H9 (cell line): Measurements from ENCODE around the gene SLC9A9. TPM values are rescaled to one million over a fixed set of nuclear protein-coding genes. Genes with fewer than 3 reads are reported as not detected.

ENCODE experiments used
- DNase-seq: peaks from one replicate; pipeline ENCODE4 v3.0.0-alpha.2; 2017
- H2AFZ ChIP-seq: one replicate; pipeline ENCODE4 v1.6.1; 2013; ENCODE audit warnings: mild to moderate bottlenecking, low read length, control low read depth, moderate library complexity
- H2AK5ac ChIP-seq: 2 replicates; pipeline ENCODE4 v1.6.1; 2013; ENCODE audit warnings: low read length, control low read depth, mixed read lengths; ENCODE audit not compliant: insufficient read length
- H2BK120ac ChIP-seq: one replicate; pipeline ENCODE4 v1.6.1; 2013; ENCODE audit warnings: low read depth, mild to moderate bottlenecking, low read length, control low read depth, inconsistent platforms; ENCODE audit not compliant: poor library complexity, severe bottlenecking
- H2BK12ac ChIP-seq: 2 replicates; pipeline ENCODE4 v1.6.1; 2013; ENCODE audit warnings: low read length, control low read depth, mixed read lengths, low read depth; ENCODE audit not compliant: insufficient read length
- H2BK15ac ChIP-seq: 2 replicates; pipeline ENCODE4 v1.6.1; 2013; ENCODE audit warnings: low read depth, low read length, control low read depth
- H2BK20ac ChIP-seq: one replicate; pipeline ENCODE4 v1.6.1; 2013; ENCODE audit warnings: low read depth, mild to moderate bottlenecking, low read length, control low read depth, inconsistent platforms; ENCODE audit not compliant: poor library complexity, severe bottlenecking
- H2BK5ac ChIP-seq: 2 replicates; pipeline ENCODE4 v1.6.1; 2013; ENCODE audit warnings: low read length, control low read depth, mixed read lengths; ENCODE audit not compliant: insufficient read length
- H3K14ac ChIP-seq: 2 replicates; pipeline ENCODE4 v1.6.1; 2013; ENCODE audit warnings: low read length, control low read depth; ENCODE audit not compliant: insufficient read depth
- H3K18ac ChIP-seq: 2 replicates; pipeline ENCODE4 v1.6.1; 2013; ENCODE audit warnings: low read depth, mild to moderate bottlenecking, mixed read lengths, low read length, control low read depth; ENCODE audit not compliant: insufficient read length
- H3K23ac ChIP-seq: 2 replicates; pipeline ENCODE4 v1.6.1; 2013; ENCODE audit warnings: low read length, control low read depth, mixed read lengths, low read depth; ENCODE audit not compliant: insufficient read length
- H3K23me2 ChIP-seq: 2 replicates; pipeline ENCODE4 v1.6.1; 2013; ENCODE audit warnings: low read depth, mild to moderate bottlenecking, mixed read lengths, low read length, control low read depth; ENCODE audit not compliant: insufficient read length, poor library complexity, severe bottlenecking
- H3K27ac ChIP-seq: 2 replicates; pipeline ENCODE4 v1.5.1; 2013; ENCODE audit warnings: low read length, control low read depth, mixed read lengths, low read depth; ENCODE audit not compliant: insufficient read length
- H3K27me3 ChIP-seq: 2 replicates; pipeline ENCODE4 v1.6.1; 2013; ENCODE audit warnings: low read length, control low read depth, inconsistent platforms; ENCODE audit not compliant: insufficient read depth
- H3K4ac ChIP-seq: 2 replicates; pipeline ENCODE4 v1.6.1; 2013; ENCODE audit warnings: low read depth, mild to moderate bottlenecking, control low read depth, inconsistent platforms, low read length, moderate library complexity
- H3K4me1 ChIP-seq: 2 replicates; pipeline ENCODE4 v1.6.1; 2013; ENCODE audit warnings: low read length, control low read depth, inconsistent platforms; ENCODE audit not compliant: insufficient read depth
- H3K4me2 ChIP-seq: 2 replicates; pipeline ENCODE4 v1.6.1; 2013; ENCODE audit warnings: low read length, control low read depth, mixed read lengths; ENCODE audit not compliant: insufficient read length, insufficient read depth
- H3K56ac ChIP-seq: 2 replicates; pipeline ENCODE4 v1.6.1; 2013; ENCODE audit warnings: low read depth, mild to moderate bottlenecking, mixed read lengths, low read length, control low read depth; ENCODE audit not compliant: insufficient read length
- H3K79me1 ChIP-seq: 2 replicates; pipeline ENCODE4 v1.6.1; 2013; ENCODE audit warnings: low read depth, mild to moderate bottlenecking, moderate library complexity, low read length, control low read depth, inconsistent platforms; ENCODE audit not compliant: insufficient read depth, poor library complexity, severe bottlenecking
- H3K79me2 ChIP-seq: 2 replicates; pipeline ENCODE4 v1.6.1; 2013; ENCODE audit warnings: low read length, control low read depth, inconsistent platforms; ENCODE audit not compliant: insufficient read depth
- H3K9ac ChIP-seq: 2 replicates; pipeline ENCODE4 v1.6.1; 2013; ENCODE audit warnings: low read length, control low read depth, mixed read lengths; ENCODE audit not compliant: insufficient read length; ENCODE audit errors: extremely low read depth
- H3K9me3 ChIP-seq: one replicate; pipeline ENCODE4 v1.6.1; 2013; ENCODE audit warnings: low read depth, low read length, inconsistent platforms; ENCODE audit not compliant: control insufficient read depth
- H3T11ph ChIP-seq: one replicate; pipeline ENCODE4 v1.6.1; 2013; ENCODE audit warnings: mild to moderate bottlenecking, low read length, control low read depth, inconsistent platforms
- H4K20me1 ChIP-seq: one replicate; pipeline ENCODE4 v1.6.1; 2013; ENCODE audit not compliant: control insufficient read depth, insufficient read length, insufficient read depth
- H4K5ac ChIP-seq: 2 replicates; pipeline ENCODE4 v1.6.1; 2013; ENCODE audit warnings: low read depth, mild to moderate bottlenecking, mixed read lengths, low read length, control low read depth; ENCODE audit not compliant: insufficient read length
- H4K8ac ChIP-seq: replicated peaks from 2 replicates; pipeline ENCODE4 v1.6.1; 2013; ENCODE audit warnings: low read length, control low read depth, mixed read lengths, low read depth; ENCODE audit not compliant: insufficient read length
- H4K91ac ChIP-seq: 2 replicates; pipeline ENCODE4 v1.6.1; 2013; ENCODE audit warnings: low read depth, mild to moderate bottlenecking, moderate library complexity, mixed read lengths, low read length, control low read depth; ENCODE audit not compliant: insufficient read length
- H3K27ac Mint-ChIP-seq, 3 experiments: 2 replicates in 2 of 3; 3 replicates in 1 of 3; pipeline ENCODE4 v1.8.0; 2020 to 2021; ENCODE audit warnings: mixed read lengths in 3 of 3, mild to moderate bottlenecking in 1 of 3, moderate library complexity in 1 of 3
- H3K27me3 Mint-ChIP-seq: 2 replicates; pipeline ENCODE4 v1.8.0; 2021; ENCODE audit warnings: low read depth, mild to moderate bottlenecking, moderate library complexity, mixed read lengths
- H3K36me3 Mint-ChIP-seq, 3 experiments: 2 replicates in 2 of 3; 3 replicates in 1 of 3; pipeline ENCODE4 v1.8.0; 2020 to 2021; ENCODE audit warnings: low read depth in 3 of 3, mixed read lengths in 3 of 3; ENCODE audit not compliant: insufficient read depth in 1 of 3
- H3K4me1 Mint-ChIP-seq, 2 experiments: 2 replicates each; pipeline ENCODE4 v1.8.0; 2020; ENCODE audit warnings: mixed read lengths in 2 of 2
- H3K4me3 Mint-ChIP-seq, 2 experiments: 2 replicates in 1 of 2; 3 replicates in 1 of 2; pipeline ENCODE4 v1.8.0; 2020 to 2021; ENCODE audit warnings: mild to moderate bottlenecking in 2 of 2, mixed read lengths in 2 of 2, moderate library complexity in 1 of 2
- H3K9me3 Mint-ChIP-seq, 2 experiments: 2 replicates in 1 of 2; 3 replicates in 1 of 2; pipeline ENCODE4 v1.8.0; 2020; ENCODE audit warnings: mild to moderate bottlenecking in 2 of 2, mixed read lengths in 2 of 2, moderate library complexity in 1 of 2
- CTCF ChIP-seq: fragments of 200-600 bp; sonication (generic); conservative IDR thresholded peaks from 3 replicates; pipeline ENCODE4 v1.8.0; 2021; ENCODE audit warnings: antibody characterized with exemption, mild to moderate bottlenecking
- WGBS: extraction: QIAGEN DNeasy Blood & Tissue Kit; methylation state at CpG from one replicate; pipeline ENCODE4 v1.1.7; 2013; ENCODE audit warnings: missing lambda C conversion rate, low lambda C conversion rate, mixed read lengths; ENCODE audit not compliant: insufficient read length; ENCODE audit errors: extremely low coverage; 5-methylcytosine and 5-hydroxymethylcytosine counted together
- total RNA-seq: library from RNA; stranded (reverse); gene quantifications from 2 replicates; pipeline ENCODE4 v1.2.1, GENCODE V29; 2021

SLC9A9 gene
- total RNA-seq, 1 experiment from 2014 or later, result 0.35 TPM

DNA sequence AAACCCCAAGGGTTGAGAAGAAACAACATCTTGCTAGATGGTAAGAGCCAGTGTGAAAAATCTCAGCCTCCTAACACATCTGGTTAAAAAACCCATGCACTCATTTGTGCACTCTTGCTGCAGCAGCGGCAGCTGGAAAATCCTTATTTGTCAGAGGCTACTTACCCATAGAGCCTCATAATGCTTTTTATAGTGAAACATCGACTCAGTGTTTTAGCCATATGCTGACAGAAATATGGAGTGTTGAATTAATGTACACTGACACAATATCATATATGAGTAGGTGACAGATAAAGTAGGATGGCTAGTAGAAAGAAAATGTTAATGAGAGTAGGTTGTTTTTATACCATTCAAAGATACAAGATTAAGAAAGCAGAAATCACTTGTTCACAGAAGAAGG, 13.0 kb downstream of the SLC9A9 start:
- Histone ChIP-seq H3K9me3 (no peaks in the 10 kb centered on the region), H3K4me1 (no peaks in the 10 kb centered on the region), H3K4me2 (no peak overlapping the region), H3K79me1 (no peaks in the 10 kb centered on the region), H3K56ac (no peak overlapping the region), H3K14ac (no peak overlapping the region), H4K5ac (no peak overlapping the region), H3K23me2 (no peaks in the 10 kb centered on the region), H2BK5ac (no peak overlapping the region), H3K9ac (no peak overlapping the region), H2BK20ac (no peak overlapping the region), H2AK5ac (no peak overlapping the region), H3T11ph (no peak overlapping the region), H3K23ac (no peak overlapping the region), H2BK120ac (no peak overlapping the region), H3K27me3 (no peaks in the 10 kb centered on the region), H2BK15ac (no peak overlapping the region), H4K8ac (no peak overlapping the region), H3K4ac (no peak overlapping the region), H2BK12ac (no peak overlapping the region), H4K20me1 (no peaks in the 10 kb centered on the region), H3K79me2 (no peaks in the 10 kb centered on the region), H3K27ac (no peak overlapping the region), H2AFZ (no peak overlapping the region), H4K91ac (no peak overlapping the region), H3K18ac (no peak overlapping the region)
- Mint-ChIP-seq H3K36me3 (no peaks in the 10 kb centered on the region), H3K27ac (no peak overlapping the region), H3K9me3 (no peaks in the 10 kb centered on the region; a peak in 1 of 5 replicates), H3K27me3 (no peaks in the 10 kb centered on the region), H3K4me1 (peaks cover 11 to 12% of the 10 kb centered on the region in 2 experiments), H3K4me3 (no peak overlapping the region)
- no peak for DNase-seq
- no peak for TF ChIP-seq CTCF
- no CpG with 5 or more reads among the region's 2 CpGs for WGBS
